Ovary (tissue), 9 donors: ENCODE measurements around the gene FAM187B. TPM values are rescaled to one million over a fixed set of nuclear protein-coding genes. Genes with fewer than 3 reads are reported as not detected.
"Not testable (repeated sequence)": the region's sequence is repeated elsewhere in the genome, so short reads cannot be mapped to it uniquely, and the experiment has no call there.

ENCODE experiments used
- DNase-seq, 5 donors: peaks; one replicate each; pipeline ENCODE4 v3.0.0-alpha.2; 2019 to 2020
- H3K27ac ChIP-seq, 2 donors: fragments of 200-600 bp; one replicate each; pipeline versions ENCODE4 v1.5.1 to v1.8.0; 2019 to 2022
- H3K27me3 ChIP-seq: fragments of 200-600 bp; one replicate; pipeline ENCODE4 v1.8.0; 2022
- H3K36me3 ChIP-seq: fragments of 200-600 bp; sonication (generic); one replicate; pipeline ENCODE4 v1.5.1; 2019
- H3K4me1 ChIP-seq: one replicate; pipeline ENCODE4 v1.8.1; 2013; ENCODE audit warnings: mild to moderate bottlenecking, moderate library complexity; ENCODE audit not compliant: insufficient read depth
- H3K4me3 ChIP-seq: fragments of 200-600 bp; sonication (generic); one replicate; pipeline ENCODE4 v1.5.1; 2017
- H3K9me3 ChIP-seq, 2 donors: fragments of 200-600 bp in 1 of 2; sonication (generic) in 1 of 2; one replicate each; pipeline versions ENCODE4 v1.5.1 to v1.8.1; 2013 to 2019; ENCODE audit warnings: mild to moderate bottlenecking in 1 of 2, moderate library complexity in 1 of 2
- CTCF ChIP-seq, 3 donors: fragments of 450-650 bp in 2 of 3; fragments of 200-600 bp in 1 of 3; IDR thresholded peaks; one replicate each; pipeline versions ENCODE4 v1.5.1 to v1.8.0; 2016 to 2022; ENCODE audit warnings: antibody characterized with exemption in 3 of 3, mild to moderate bottlenecking in 1 of 3
- EP300 ChIP-seq: sonication (generic); formaldehyde crosslinking; IDR thresholded peaks from one replicate; pipeline ENCODE4 v1.6.1; 2017; ENCODE audit warnings: antibody characterized with exemption
- POLR2A ChIP-seq: fragments of 450-650 bp; IDR thresholded peaks from one replicate; pipeline ENCODE4 v1.6.1; 2017; ENCODE audit warnings: antibody characterized with exemption, mild to moderate bottlenecking, moderate library complexity
- WGBS, 3 donors: extraction: QIAGEN DNeasy Blood & Tissue Kit in 1 of 3; methylation state at CpG; one replicate each; pipeline versions ENCODE4 v1.1.5 to v1.1.7; 2013 to 2017; 5-methylcytosine and 5-hydroxymethylcytosine counted together
- intact Hi-C, 4 donors: fragments of 100-400 bp; cut with DNase I; formaldehyde crosslinking; loops; one replicate each; pipeline versions ENCODE4 v1.11.0 to v1.15.1; 2022 to 2023
- polyA plus RNA-seq, 2 donors: library from polyadenylated mRNA; stranded (reverse); fragments of 200-250 nt in 1 of 2; fragments of 350-450 nt in 1 of 2; fragmentation: Illumina TruSeq in 1 of 2; extraction: RNeasy Lipid Tissue Mini Kit (QIAGEN cat#74804) in 1 of 2; gene quantifications; one replicate each; pipeline ENCODE4 v1.2.3, GENCODE V29; 2013 to 2014
- total RNA-seq, 7 donors: library from RNA; depleted of rRNA in 2 of 7; stranded (reverse); fragments of >200 nt in 2 of 7; fragmentation: NEBNext Ultra II Directional in 3 of 7; extraction: Animal tissue kit (Norgen Biotek cat#: 25700) in 3 of 7; gene quantifications; one replicate each; pipeline versions ENCODE4 v1.1.0 to v1.2.4, GENCODE V29; 2016 to 2023
- donor health status: DM: no; HTN: no; CAD: no; lungs with moderate emphysema.
- donor health status: DM: no; HTN: no; CAD: no.
- donor health status: Bipolar disorder and iron deficiency.
- donor health status: DM: yes; HTN: yes; CAD: no.
- donor health status: DM: no; HTN: no; CAD: no.
- donor health status: DM: yes; HTN: yes; CAD: no.

Gene FAM187B
- total and polyA plus RNA-seq, 9 donors = 0.06 TPM; not detected in 8

GRCh38 chr19:35241417-35241816, 12.9 kb upstream of the FAM187B start:
- TF ChIP-seq CTCF (IDR thresholded peaks at IDR 0.05) (no peak), POLR2A (no peak), EP300 (no peak)
- DNase-seq = no peak
- Histone ChIP-seq H3K27ac (no peak overlapping the region), H3K36me3 (no peaks in the 10 kb centered on the region), H3K4me1 (no peaks in the 10 kb centered on the region), H3K4me3 (no peak overlapping the region), H3K9me3 (peaks cover 0 to 2% of the 10 kb centered on the region in 2 donors), H3K27me3 (no peaks in the 10 kb centered on the region)
- intact Hi-C loops = no loop called here
- 83 to 94% (median 89%) methylated on average over 1 of the region's 1 CpG for WGBS, 3 donors

- Histone ChIP-seq H3K4me3 (no peak overlapping the region), H3K4me1 (no peaks in the 10 kb centered on the region), H3K27ac (no peak overlapping the region), H3K36me3 (no peaks in the 10 kb centered on the region), H3K27me3 (no peaks in the 10 kb centered on the region), H3K9me3 (no peaks in the 10 kb centered on the region)
- intact Hi-C loops = no loop called here
- WGBS, 3 donors = 58 to 70% (median 64%) methylated on average over 1 of the region's 1 CpG
- no peak for TF ChIP-seq CTCF (IDR thresholded peaks at IDR 0.05)
- no peak for TF ChIP-seq POLR2A
- TF ChIP-seq EP300 = no peak
- DNase-seq = no peak
Measured at GRCh38 chr19:35240327-35240726, 11.8 kb upstream of the FAM187B start.

GRCh38 chr19:35239597-35239996, 11.1 kb upstream of the FAM187B start:
- WGBS, 3 donors = 84 to 90% (median 89%) methylated on average over 1 of the region's 1 CpG
- H3K36me3 ChIP-seq, H3K27ac ChIP-seq, H3K27me3 ChIP-seq, H3K4me3 ChIP-seq, H3K4me1 ChIP-seq, DNase-seq, H3K9me3 ChIP-seq, intact Hi-C loops: not testable (repeated sequence)

- Histone ChIP-seq H3K4me1 (no peaks in the 10 kb centered on the region), H3K4me3 (no peak overlapping the region), H3K36me3 (no peaks in the 10 kb centered on the region), H3K27me3 (no peaks in the 10 kb centered on the region), H3K9me3 (no peaks in the 10 kb centered on the region), H3K27ac (no peak overlapping the region)
- intact Hi-C loops = no loop called here
- 72 to 79% (median 73%) methylated on average over 6 of the region's 6 CpGs for WGBS, 3 donors
- no peak for TF ChIP-seq CTCF (IDR thresholded peaks at IDR 0.05)
- TF ChIP-seq POLR2A = no peak
- no peak for TF ChIP-seq EP300
- DNase-seq = no peak
Measured at GRCh38 chr19:35236638-35237400, 8.3 kb upstream of the FAM187B start.

- no peak overlapping the region for H3K27ac ChIP-seq
- H3K36me3 ChIP-seq = no peaks in the 10 kb centered on the region
- H3K27me3 ChIP-seq = no peaks in the 10 kb centered on the region
- H3K4me3 ChIP-seq = no peak overlapping the region
- H3K4me1 ChIP-seq = no peaks in the 10 kb centered on the region
- intact Hi-C loops = no loop called here
- WGBS, 3 donors = 54 to 62% (median 60%) methylated on average over 5 of the region's 5 CpGs
- H3K9me3 ChIP-seq = no peaks in the 10 kb centered on the region
- no peak for TF ChIP-seq CTCF (IDR thresholded peaks at IDR 0.05)
- TF ChIP-seq EP300 = no peak
- no peak for DNase-seq
Measured at GRCh38 chr19:35232912-35233311, 4.4 kb upstream of the FAM187B start.
